Left ventricle myocardium inferior (tissue), 1 donor: ENCODE measurements around the gene METTL23. TPM values are rescaled to one million over a fixed set of nuclear protein-coding genes. Genes with fewer than 3 reads are reported as not detected.
A peak's percentile ranks its signal among the peaks of the same experiment; 100 is the strongest.

Experiments used
- DNase-seq: peaks from one replicate; pipeline ENCODE4 v3.0.0-alpha.2; 2020
- H3K27ac ChIP-seq: fragments of 200-600 bp; replicated peaks from 2 replicates; pipeline ENCODE4 v1.8.0; 2021
- H3K27me3 ChIP-seq: fragments of 200-600 bp; 2 replicates; pipeline ENCODE4 v1.8.0; 2021; ENCODE audit warnings: low read depth
- H3K36me3 ChIP-seq: fragments of 200-600 bp; 2 replicates; pipeline ENCODE4 v1.8.0; 2021
- H3K4me1 ChIP-seq: fragments of 200-600 bp; 2 replicates; pipeline ENCODE4 v1.8.0; 2021
- H3K4me3 ChIP-seq: fragments of 200-600 bp; 2 replicates; pipeline ENCODE4 v1.8.0; 2021; ENCODE audit warnings: mild to moderate bottlenecking, moderate library complexity
- H3K9me3 ChIP-seq: fragments of 200-600 bp; replicated peaks from 2 replicates; pipeline ENCODE4 v1.8.0; 2021
- CTCF ChIP-seq: fragments of 200-600 bp; IDR thresholded peaks from 2 replicates; pipeline ENCODE4 v1.8.0; 2021; ENCODE audit warnings: antibody characterized with exemption, mild to moderate bottlenecking, borderline replicate concordance
- intact Hi-C: fragments of 100-400 bp; cut with micrococcal nuclease; formaldehyde crosslinking; loops from one replicate; pipeline ENCODE4 v1.11.0; 2022
- total RNA-seq: library from RNA; stranded (reverse); fragmentation: NEBNext Ultra II Directional; extraction: Animal tissue kit (Norgen Biotek cat#: 25700); gene quantifications from one replicate; pipeline ENCODE4 v1.2.1, GENCODE V29; 2021
- donor health status: DM: no; HTN: yes; CAD: no; lungs with severe emphysema.

Gene METTL23
- total RNA-seq, 1 donor from 2014 or later = 21.0 TPM

DNA sequence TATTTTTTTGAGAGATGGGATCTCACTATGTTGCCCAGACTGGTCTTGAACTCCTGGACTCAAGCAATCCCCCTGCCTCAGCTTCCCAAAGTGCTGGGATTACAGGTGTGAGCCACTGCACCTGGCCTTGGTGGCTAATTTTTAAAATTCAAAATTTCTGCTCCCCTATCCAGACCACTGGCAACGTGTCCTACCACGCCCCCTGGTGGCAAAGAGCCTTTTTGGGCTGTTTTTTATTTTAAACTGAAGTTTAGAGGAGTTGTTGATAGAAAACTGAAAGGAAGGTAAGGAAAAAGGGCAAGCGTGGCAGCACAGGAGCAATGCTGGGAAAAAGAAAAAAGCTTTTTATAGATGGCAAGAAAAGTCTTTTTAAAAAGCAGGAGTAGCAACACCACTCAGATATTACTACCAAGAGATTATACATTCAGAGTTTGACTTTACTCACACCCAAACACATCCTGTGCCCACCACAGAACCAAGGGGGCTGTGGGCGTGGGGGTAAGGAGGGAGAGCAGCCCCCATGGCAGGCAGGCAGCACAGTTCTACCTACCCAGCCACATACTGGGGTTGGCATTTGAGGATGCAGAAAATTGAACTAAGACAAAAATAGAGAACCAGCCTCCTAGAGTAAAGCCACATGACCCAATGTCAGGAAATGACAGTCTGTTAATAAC, 11.7 kb upstream of the METTL23 start:
- intact Hi-C loops = no loop called here
- peaks cover 62% of the 10 kb centered on the region for H3K36me3 ChIP-seq

DNA sequence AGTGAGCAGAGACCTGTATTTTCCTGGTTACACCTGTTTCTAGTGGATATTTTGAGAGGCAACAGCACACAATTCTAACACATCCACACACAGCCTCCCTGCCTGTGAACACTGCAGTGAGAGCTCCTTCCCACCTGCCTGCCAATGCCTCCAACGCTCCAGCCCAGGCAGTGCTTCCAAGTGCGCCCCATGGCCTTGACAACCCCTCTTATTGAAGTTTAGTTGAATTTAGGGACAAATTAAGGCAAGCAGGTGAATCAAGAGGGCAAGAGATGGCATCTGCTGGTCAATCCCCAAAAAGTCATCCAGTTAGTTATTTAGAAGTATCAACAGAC, 11.2 kb upstream of the METTL23 start:
- Histone ChIP-seq H3K9me3 (no peaks in the 10 kb centered on the region), H3K4me3 (peak overlapping the region; percentile 5), H3K27ac (peak overlapping the region; percentile 79), H3K27me3 (no peaks in the 10 kb centered on the region), H3K4me1 (peaks cover 71% of the 10 kb centered on the region), H3K36me3 (peaks cover 67% of the 10 kb centered on the region)
- intact Hi-C loops = no loop called here
- DNase-seq = no peak
- no peak for TF ChIP-seq CTCF

More for the DNA sequence above, 11.7 kb upstream of the METTL23 start:
- Histone ChIP-seq H3K4me1 (peaks cover 70% of the 10 kb centered on the region), H3K9me3 (no peaks in the 10 kb centered on the region), H3K4me3 (peak overlapping the region; percentile 5), H3K27ac (peak overlapping the region; percentile 79), H3K27me3 (no peaks in the 10 kb centered on the region)
- peak; percentile 86 for TF ChIP-seq CTCF
- DNase-seq = peak; percentile 72

GRCh38 chr17:76716146-76716838, 10.3 kb upstream of the METTL23 start:
- H3K4me1 ChIP-seq = peaks cover 76% of the 10 kb centered on the region
- H3K27me3 ChIP-seq = no peaks in the 10 kb centered on the region
- H3K4me3 ChIP-seq = peak overlapping the region; percentile 17
- intact Hi-C loops = no loop called here
- peaks cover 75% of the 10 kb centered on the region for H3K36me3 ChIP-seq
- DNase-seq = peak; percentile 42
- H3K9me3 ChIP-seq = no peaks in the 10 kb centered on the region
- no peak for TF ChIP-seq CTCF
- peak overlapping the region; percentile 79 for H3K27ac ChIP-seq

- Histone ChIP-seq H3K27ac (peak overlapping the region; percentile 79), H3K4me3 (peak overlapping the region; percentile 17), H3K4me1 (peaks cover 76% of the 10 kb centered on the region), H3K27me3 (no peaks in the 10 kb centered on the region), H3K9me3 (no peaks in the 10 kb centered on the region), H3K36me3 (peaks cover 80% of the 10 kb centered on the region)
- no peak for DNase-seq
- TF ChIP-seq CTCF = no peak
- intact Hi-C loops = no loop called here
Measured at GRCh38 chr17:76716839-76717215, 9.8 kb upstream of the METTL23 start.

DNA sequence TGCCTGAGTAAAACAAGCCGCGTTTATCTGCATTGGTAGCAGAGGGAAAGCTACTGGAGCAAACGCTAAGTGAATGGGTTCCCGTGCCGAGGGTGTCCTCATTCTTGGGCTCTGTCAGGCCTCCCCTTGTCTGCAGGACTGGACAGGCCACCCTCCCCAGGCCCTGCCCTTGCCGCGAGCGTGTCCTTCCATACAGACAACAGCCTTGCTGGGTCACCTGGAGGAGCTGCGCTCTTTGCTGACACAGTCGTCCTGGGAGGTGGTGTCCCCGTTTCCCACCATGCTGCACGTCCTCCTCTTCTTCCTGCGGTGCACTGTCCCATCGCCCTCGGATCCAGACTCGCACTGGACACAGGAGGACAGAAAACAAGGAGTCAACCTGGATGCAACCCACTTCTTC, 8.1 kb upstream of the METTL23 start:
- Histone ChIP-seq H3K27ac (no peak overlapping the region), H3K9me3 (no peaks in the 10 kb centered on the region), H3K4me3 (no peak overlapping the region), H3K36me3 (peaks cover 86% of the 10 kb centered on the region), H3K27me3 (no peaks in the 10 kb centered on the region), H3K4me1 (peaks cover 78% of the 10 kb centered on the region)
- intact Hi-C loops = no loop called here
- no peak for TF ChIP-seq CTCF
- DNase-seq = no peak
